Kidney (tissue), 14 donors: Measurements from ENCODE around the gene ADRA2C. TPM values are rescaled to one million over a fixed set of nuclear protein-coding genes. Genes with fewer than 3 reads are reported as not detected.

Source experiments
- DNase-seq, 5 donors: peaks; one replicate each; pipeline ENCODE4 v3.0.0-alpha.2; 2013 to 2020
- FAIRE-seq: peaks from 2 replicates; lab custom pipeline; 2012; peaks lifted over from hg19 to GRCh38; lab: Jason Lieb, UNC
- H3K27ac ChIP-seq, 2 donors: one replicate each; pipeline ENCODE4 v1.7.0; 2013; ENCODE audit warnings: low read depth in 2 of 2, low read length in 2 of 2, inconsistent platforms in 1 of 2
- H3K27me3 ChIP-seq: one replicate; pipeline ENCODE4 v1.7.1; 2013; ENCODE audit warnings: low read length, inconsistent platforms; ENCODE audit not compliant: control insufficient read depth, insufficient read depth
- H3K36me3 ChIP-seq, 3 donors: one replicate each; pipeline versions ENCODE4 v1.7.0 to v1.7.1; 2013; ENCODE audit warnings: low read length in 3 of 3, control low read depth in 1 of 3, inconsistent platforms in 1 of 3; ENCODE audit not compliant: insufficient read depth in 3 of 3, control insufficient read depth in 2 of 3
- H3K4me1 ChIP-seq, 3 donors: one replicate each; pipeline versions ENCODE4 v1.7.0 to v1.7.1; 2013; ENCODE audit warnings: low read length in 3 of 3, inconsistent platforms in 1 of 3, low read depth in 1 of 3; ENCODE audit not compliant: control insufficient read depth in 2 of 3, insufficient read depth in 2 of 3
- H3K4me3 ChIP-seq, 3 donors: one replicate each; pipeline versions ENCODE4 v1.7.0 to v1.8.1; 2013; ENCODE audit warnings: low read length in 3 of 3, control low read depth in 1 of 3, inconsistent platforms in 1 of 3
- H3K9ac ChIP-seq, 3 donors: one replicate each; pipeline versions ENCODE4 v1.7.0 to v1.7.1; 2013; ENCODE audit warnings: low read length in 3 of 3, control low read depth in 1 of 3, inconsistent platforms in 1 of 3
- H3K9me3 ChIP-seq, 3 donors: one replicate each; pipeline versions ENCODE4 v1.7.0 to v1.7.1; 2013; ENCODE audit warnings: low read length in 3 of 3, control low read depth in 1 of 3, inconsistent platforms in 1 of 3; ENCODE audit not compliant: control insufficient read depth in 2 of 3, insufficient read depth in 1 of 3
- CTCF ChIP-seq: IDR thresholded peaks from 3 replicates; pipeline ENCODE4 v1.5.1; 2012; ENCODE audit warnings: mild to moderate bottlenecking, moderate library complexity, borderline replicate concordance; ENCODE audit not compliant: insufficient read depth; ENCODE audit errors: extremely low read depth
- intact Hi-C: fragments of 100-400 bp; cut with DNase I; formaldehyde crosslinking; loops from one replicate; pipeline ENCODE4 v1.11.1; 2022
- polyA plus RNA-seq: library from polyadenylated mRNA; stranded (reverse); fragments of 350-450 nt; fragmentation: Illumina TruSeq; extraction: RNeasy Lipid Tissue Mini Kit (QIAGEN cat#74804); gene quantifications from one replicate; pipeline ENCODE4 v1.2.3, GENCODE V29; 2014; ENCODE audit warnings: low read depth, low replicate concordance; ENCODE audit not compliant: insufficient read depth
- total RNA-seq: library from RNA; stranded (reverse); fragmentation: NEBNext Ultra II Directional; extraction: Animal tissue kit (Norgen Biotek cat#: 25700); gene quantifications from one replicate; pipeline ENCODE4 v1.2.1, GENCODE V29; 2021
- donor health status: control.
- donor health status: control.
- donor health status: control.
- donor health status: control.
- donor health status: control.
- donor health status: DM: yes; HTN: yes; CAD: no.
- donor health status: Normal renal cell carcinoma (clear cell type).

The ADRA2C gene
- total and polyA plus RNA-seq, 2 donors from 2014 or later, result 21.9 to 36.2 TPM

GRCh38 chr4:3742610-3743009 is 23.6 kb upstream of the ADRA2C start:
- DNase-seq, result no peak
- Histone ChIP-seq H3K9ac (no peak overlapping the region), H3K27me3 (peaks cover 8% of the 10 kb centered on the region), H3K27ac (no peak overlapping the region), H3K4me1 (peaks cover 3 to 26% (median 9%) of the 10 kb centered on the region in 3 donors), H3K4me3 (no peak overlapping the region), H3K9me3 (peaks cover 0 to 8% (median 4%) of the 10 kb centered on the region in 3 donors), H3K36me3 (no peaks in the 10 kb centered on the region)
- TF ChIP-seq CTCF, result no peak
- intact Hi-C loops, result no loop called here
- no peak for FAIRE-seq

GRCh38 chr4:3744232-3744631 is 22.0 kb upstream of the ADRA2C start:
- DNase-seq (no peak), FAIRE-seq (no peak)
- peaks cover 8% of the 10 kb centered on the region for H3K27me3 ChIP-seq
- no peak for TF ChIP-seq CTCF
- no peaks in the 10 kb centered on the region for H3K36me3 ChIP-seq
- H3K9ac ChIP-seq, result no peak overlapping the region
- H3K27ac ChIP-seq, result no peak overlapping the region
- H3K4me1 ChIP-seq, result peaks cover 3 to 30% (median 9%) of the 10 kb centered on the region in 3 donors
- no peak overlapping the region for H3K4me3 ChIP-seq
- peaks cover 0 to 8% (median 4%) of the 10 kb centered on the region in 3 donors for H3K9me3 ChIP-seq
- intact Hi-C loops, result no loop called here

- Histone ChIP-seq H3K36me3 (no peaks in the 10 kb centered on the region), H3K4me3 (no peak overlapping the region), H3K27ac (no peak overlapping the region), H3K9ac (no peak overlapping the region), H3K9me3 (peaks cover 0 to 8% (median 4%) of the 10 kb centered on the region in 3 donors), H3K4me1 (peaks cover 3 to 30% (median 9%) of the 10 kb centered on the region in 3 donors), H3K27me3 (peaks cover 8% of the 10 kb centered on the region)
- TF ChIP-seq CTCF, result no peak
- DNase-seq, result no peak
- no peak for FAIRE-seq
- intact Hi-C loops, result no loop called here
These were observed 21.3 kb upstream of the ADRA2C start for GRCh38 chr4:3744901-3745300.
